ENCODE measurements around the gene SV2B.

- TF ChIP-seq, protein P1, sequence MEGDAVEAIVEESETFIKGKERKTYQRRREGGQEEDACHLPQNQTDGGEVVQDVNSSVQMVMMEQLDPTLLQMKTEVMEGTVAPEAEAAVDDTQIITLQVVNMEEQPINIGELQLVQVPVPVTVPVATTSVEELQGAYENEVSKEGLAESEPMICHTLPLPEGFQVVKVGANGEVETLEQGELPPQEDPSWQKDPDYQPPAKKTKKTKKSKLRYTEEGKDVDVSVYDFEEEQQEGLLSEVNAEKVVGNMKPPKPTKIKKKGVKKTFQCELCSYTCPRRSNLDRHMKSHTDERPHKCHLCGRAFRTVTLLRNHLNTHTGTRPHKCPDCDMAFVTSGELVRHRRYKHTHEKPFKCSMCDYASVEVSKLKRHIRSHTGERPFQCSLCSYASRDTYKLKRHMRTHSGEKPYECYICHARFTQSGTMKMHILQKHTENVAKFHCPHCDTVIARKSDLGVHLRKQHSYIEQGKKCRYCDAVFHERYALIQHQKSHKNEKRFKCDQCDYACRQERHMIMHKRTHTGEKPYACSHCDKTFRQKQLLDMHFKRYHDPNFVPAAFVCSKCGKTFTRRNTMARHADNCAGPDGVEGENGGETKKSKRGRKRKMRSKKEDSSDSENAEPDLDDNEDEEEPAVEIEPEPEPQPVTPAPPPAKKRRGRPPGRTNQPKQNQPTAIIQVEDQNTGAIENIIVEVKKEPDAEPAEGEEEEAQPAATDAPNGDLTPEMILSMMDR (IDR thresholded peaks at IDR 0.05; ENCODE audit: insufficient read depth, low read depth, low read length): no peak
- TF ChIP-seq EZH2 (IDR thresholded peaks at IDR 0.05; ENCODE audit: insufficient read depth, low read length): no peak
These were observed 138.8 kb downstream of the SV2B start for GRCh38 chr15:91238644-91239425.

All from astrocyte (in vitro differentiated cells and primary cell).